IMR-90 (cell line): ENCODE results near the gene CELA3B.
"Not testable (repeated sequence)": the region's sequence is repeated elsewhere in the genome, so short reads cannot be mapped to it uniquely, and the experiment has no call there.

Experiments used
- BHLHE40 ChIP-seq: fragments of 150-350 bp; IDR thresholded peaks from 2 replicates; pipeline ENCODE4 v1.6.1; 2016; ENCODE audit warnings: mild to moderate bottlenecking, low read depth, low read length
- CEBPB ChIP-seq: IDR thresholded peaks from 2 replicates; pipeline ENCODE4 v1.6.1; 2012; ENCODE audit warnings: low read depth, low read length, improper control_type of control experiment
- CTCF ChIP-seq: conservative IDR thresholded peaks from 2 replicates; pipeline ENCODE4 v1.5.1; 2012; ENCODE audit warnings: mild to moderate bottlenecking, low read depth, low read length, improper control_type of control experiment
- MAFK ChIP-seq: IDR thresholded peaks from 2 replicates; pipeline ENCODE4 v1.6.1; 2012; ENCODE audit warnings: low read depth, low read length, improper control_type of control experiment
- MAZ ChIP-seq: IDR thresholded peaks from 2 replicates; pipeline ENCODE4 v1.6.1; 2012; ENCODE audit warnings: low read depth, mild to moderate bottlenecking, low read length, improper control_type of control experiment, moderate library complexity, borderline replicate concordance
- POLR2A ChIP-seq: IDR thresholded peaks from 2 replicates; pipeline ENCODE4 v1.6.1; 2012; ENCODE audit warnings: mild to moderate bottlenecking, low read depth, low read length
- RCOR1 ChIP-seq: IDR thresholded peaks from 2 replicates; pipeline ENCODE4 v1.6.1; 2012; ENCODE audit warnings: mild to moderate bottlenecking, low read length, improper control_type of control experiment; ENCODE audit not compliant: insufficient replicate concordance
- SMC3 ChIP-seq: fragments of 150-350 bp; IDR thresholded peaks from 2 replicates; pipeline ENCODE4 v1.6.1; 2016; ENCODE audit warnings: low read depth, mild to moderate bottlenecking, antibody characterized with exemption, low read length, moderate library complexity
- TF ChIP-seq, protein P1 (sequence below): fragments of 150-350 bp; IDR thresholded peaks from 2 replicates; pipeline ENCODE4 v1.6.1; 2017; ENCODE audit warnings: mild to moderate bottlenecking, antibody characterized with exemption, low read length, low read depth
- TF ChIP-seq, protein P2 (sequence below): fragments of 150-350 bp; IDR thresholded peaks from 2 replicates; pipeline ENCODE4 v1.6.1; 2016; ENCODE audit warnings: low read depth, mild to moderate bottlenecking, low read length, moderate library complexity, borderline replicate concordance

GRCh38 chr1:21978209-21978608, 1.4 kb downstream of the CELA3B start:
- TF ChIP-seq, protein P1, sequence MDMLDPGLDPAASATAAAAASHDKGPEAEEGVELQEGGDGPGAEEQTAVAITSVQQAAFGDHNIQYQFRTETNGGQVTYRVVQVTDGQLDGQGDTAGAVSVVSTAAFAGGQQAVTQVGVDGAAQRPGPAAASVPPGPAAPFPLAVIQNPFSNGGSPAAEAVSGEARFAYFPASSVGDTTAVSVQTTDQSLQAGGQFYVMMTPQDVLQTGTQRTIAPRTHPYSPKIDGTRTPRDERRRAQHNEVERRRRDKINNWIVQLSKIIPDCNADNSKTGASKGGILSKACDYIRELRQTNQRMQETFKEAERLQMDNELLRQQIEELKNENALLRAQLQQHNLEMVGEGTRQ, result not testable (repeated sequence)
- TF ChIP-seq POLR2A, CTCF, BHLHE40, MAZ, MAFK, SMC3, RCOR1, CEBPB: not testable (repeated sequence)
- TF ChIP-seq, protein P2, sequence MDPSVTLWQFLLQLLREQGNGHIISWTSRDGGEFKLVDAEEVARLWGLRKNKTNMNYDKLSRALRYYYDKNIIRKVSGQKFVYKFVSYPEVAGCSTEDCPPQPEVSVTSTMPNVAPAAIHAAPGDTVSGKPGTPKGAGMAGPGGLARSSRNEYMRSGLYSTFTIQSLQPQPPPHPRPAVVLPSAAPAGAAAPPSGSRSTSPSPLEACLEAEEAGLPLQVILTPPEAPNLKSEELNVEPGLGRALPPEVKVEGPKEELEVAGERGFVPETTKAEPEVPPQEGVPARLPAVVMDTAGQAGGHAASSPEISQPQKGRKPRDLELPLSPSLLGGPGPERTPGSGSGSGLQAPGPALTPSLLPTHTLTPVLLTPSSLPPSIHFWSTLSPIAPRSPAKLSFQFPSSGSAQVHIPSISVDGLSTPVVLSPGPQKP, result not testable (repeated sequence)
